ENCODE measurements around the gene LIN7C. TPM values are rescaled to one million over a fixed set of nuclear protein-coding genes. Genes with fewer than 3 reads are reported as not detected.
A peak's percentile ranks its signal among the peaks of the same experiment; 100 is the strongest.

LIN7C gene
- total RNA-seq, 2 experiments from 2014 or later: 27.6 to 28.7 TPM

DNA sequence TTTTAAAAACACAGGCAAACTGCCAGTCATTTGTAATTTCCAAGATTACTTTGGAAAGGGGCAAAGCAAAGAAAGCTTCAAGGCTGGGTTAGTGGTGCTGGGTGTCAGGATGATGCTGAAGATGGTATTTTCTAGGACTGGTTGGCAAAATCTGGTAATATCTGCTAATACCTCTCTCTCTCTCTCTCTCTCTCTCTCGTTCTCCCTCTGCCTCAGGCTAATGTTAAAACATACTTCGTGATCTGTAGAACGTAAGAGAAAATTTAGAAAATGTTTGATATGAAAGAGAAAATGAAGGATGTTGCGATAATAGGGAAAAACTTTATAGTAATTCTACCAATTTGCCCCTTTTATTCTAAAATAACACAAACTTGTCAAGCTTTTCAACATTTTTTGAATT is 24.6 kb downstream of the LIN7C start:
- ChIA-PET POLR2A (no interaction called here), CTCF (interaction anchor here (0.7 to 1.9 kb wide), 4 partner anchors 18 to 298 kb away, joined by 3 to 4 read pairs (median 4); no protein-coding TSS in a partner anchor)
- no peak overlapping the region for H3K4me3 Mint-ChIP-seq
- H3K36me3 Mint-ChIP-seq: no peaks in the 10 kb centered on the region
- H3K4me1 Mint-ChIP-seq (ENCODE audit: low read depth): no peaks in the 10 kb centered on the region
- H3K27ac Mint-ChIP-seq: no peak overlapping the region
- intact Hi-C loops (cut with micrococcal nuclease): no loop called here
- H3K9me3 Mint-ChIP-seq: no peaks in the 10 kb centered on the region
- no peak for DNase-seq
- H3K27me3 Mint-ChIP-seq: no peaks in the 10 kb centered on the region

DNA sequence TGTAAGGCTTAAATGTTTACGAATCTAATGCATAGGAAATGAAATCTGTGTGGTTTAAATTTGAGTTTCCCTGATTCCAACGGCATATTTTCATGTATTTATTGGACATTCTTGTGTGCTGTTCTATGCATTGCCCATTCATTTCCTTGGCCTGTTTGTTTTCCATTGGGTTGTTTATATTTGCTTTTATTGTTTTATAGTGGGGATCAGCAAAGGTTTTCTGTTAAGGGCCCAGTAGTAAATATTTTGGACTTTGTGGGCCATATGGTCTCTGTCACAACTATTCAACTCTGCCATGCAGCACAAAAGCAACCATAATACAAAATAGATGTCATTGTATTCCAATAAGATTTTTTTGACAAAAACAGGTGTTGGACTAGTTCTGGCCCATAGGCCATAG is 28.7 kb downstream of the LIN7C start:
- CTCF ChIA-PET: interaction anchor here (1.2 kb wide), 1 partner anchor 8 kb away, joined by 8 read pairs; no protein-coding TSS in a partner anchor
- no peak for DNase-seq
- intact Hi-C loops (cut with micrococcal nuclease): no loop called here
- H3K4me1 Mint-ChIP-seq (ENCODE audit: low read depth): peaks cover 4% of the 10 kb centered on the region
- H3K4me3 Mint-ChIP-seq: no peak overlapping the region
- H3K27me3 Mint-ChIP-seq: peaks cover 3% of the 10 kb centered on the region
- POLR2A ChIA-PET: no interaction called here
- no peaks in the 10 kb centered on the region for H3K36me3 Mint-ChIP-seq
- H3K9me3 Mint-ChIP-seq: no peaks in the 10 kb centered on the region
- no peak overlapping the region for H3K27ac Mint-ChIP-seq

DNA sequence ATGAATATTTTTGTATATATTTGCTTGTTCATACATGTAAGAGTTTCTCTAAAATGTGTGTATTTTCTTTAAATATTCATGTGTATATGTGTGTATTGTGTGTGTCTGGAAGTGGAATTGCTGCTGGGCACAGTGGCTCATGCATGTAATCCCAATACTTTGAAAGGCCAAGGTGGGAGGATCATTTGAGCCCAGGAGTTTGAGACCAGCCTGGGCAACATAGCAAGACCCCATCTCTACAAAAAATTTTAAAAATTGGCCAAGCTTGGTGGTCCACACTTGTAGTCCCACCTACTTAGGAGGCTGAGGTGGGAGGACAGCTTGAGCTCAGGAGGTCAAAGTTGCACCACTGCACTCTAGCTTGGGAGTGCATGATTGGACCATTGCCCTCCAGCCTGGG is 29.3 kb downstream of the LIN7C start:
- ChIA-PET POLR2A (no interaction called here), CTCF (interaction anchor here (0.6 to 1.2 kb wide), 2 partner anchors 9 to 1172 kb away, joined by 3 to 8 read pairs; no protein-coding TSS in a partner anchor)
- intact Hi-C loops (cut with micrococcal nuclease): no loop called here
- peaks cover 6% of the 10 kb centered on the region for H3K27me3 Mint-ChIP-seq
- peaks cover 8% of the 10 kb centered on the region for H3K4me1 Mint-ChIP-seq (ENCODE audit: low read depth)
- H3K36me3 Mint-ChIP-seq: no peaks in the 10 kb centered on the region
- no peak overlapping the region for H3K4me3 Mint-ChIP-seq
- H3K27ac Mint-ChIP-seq: no peak overlapping the region
- no peaks in the 10 kb centered on the region for H3K9me3 Mint-ChIP-seq
- no peak for DNase-seq

DNA sequence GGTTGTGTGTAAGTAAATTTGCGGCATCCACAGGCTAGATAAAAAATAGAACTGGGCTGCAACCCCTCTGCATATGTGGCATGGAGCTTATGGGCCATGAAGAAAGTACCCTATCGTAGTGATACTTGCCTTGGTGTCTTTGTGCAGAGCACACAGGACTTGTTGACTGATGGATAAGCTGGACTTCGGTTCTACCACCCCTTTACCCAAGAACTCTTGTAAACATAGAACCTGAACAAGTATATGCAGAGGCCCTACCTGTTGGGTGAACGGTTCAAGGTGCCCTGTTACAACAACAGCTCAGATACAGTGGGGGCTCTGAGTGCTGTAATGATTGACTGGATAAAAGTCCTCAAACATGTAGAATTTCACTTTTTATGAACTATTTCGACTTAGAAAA is 30.9 kb downstream of the LIN7C start:
- no peak for DNase-seq
- peaks cover 12% of the 10 kb centered on the region for H3K27me3 Mint-ChIP-seq
- no peak overlapping the region for H3K4me3 Mint-ChIP-seq
- peaks cover 16% of the 10 kb centered on the region for H3K4me1 Mint-ChIP-seq (ENCODE audit: low read depth)
- no peaks in the 10 kb centered on the region for H3K36me3 Mint-ChIP-seq
- no peak overlapping the region for H3K27ac Mint-ChIP-seq
- no peaks in the 10 kb centered on the region for H3K9me3 Mint-ChIP-seq
- intact Hi-C loops (cut with micrococcal nuclease): no loop called here
- CTCF ChIA-PET: interaction anchor here (1.0 to 2.8 kb wide), 3 partner anchors 10 to 290 kb away, joined by 3 to 17 read pairs (median 3); no protein-coding TSS in a partner anchor
- POLR2A ChIA-PET: no interaction called here

DNA sequence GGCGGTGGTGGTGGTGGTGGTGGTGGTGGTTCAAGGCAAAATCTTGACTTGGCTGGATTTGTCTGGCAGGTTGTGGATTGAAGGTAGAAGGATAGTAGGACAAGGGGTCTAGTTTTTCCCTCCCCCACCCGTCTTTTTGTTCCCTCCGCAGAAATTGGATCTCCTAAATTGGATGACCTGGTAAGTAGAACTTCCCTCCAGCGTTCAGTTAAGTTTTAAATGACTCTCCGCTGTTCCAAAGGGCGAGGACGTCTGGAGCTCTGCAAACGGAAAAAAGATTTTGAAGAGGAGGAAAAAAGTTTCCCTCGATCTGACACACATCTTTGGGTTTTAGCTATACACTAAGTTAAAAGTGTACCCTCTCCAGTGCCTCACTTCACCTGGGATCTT is 33.6 kb downstream of the LIN7C start:
- H3K36me3 Mint-ChIP-seq: no peaks in the 10 kb centered on the region
- peaks cover 18% of the 10 kb centered on the region for H3K27me3 Mint-ChIP-seq
- no peaks in the 10 kb centered on the region for H3K9me3 Mint-ChIP-seq
- DNase-seq: no peak
- peaks cover 16% of the 10 kb centered on the region for H3K4me1 Mint-ChIP-seq (ENCODE audit: low read depth)
- H3K27ac Mint-ChIP-seq: no peak overlapping the region
- POLR2A ChIA-PET: interaction anchor here (0.6 kb wide), 1 partner anchor 34 kb away, joined by 3 read pairs; no protein-coding TSS in a partner anchor
- CTCF ChIA-PET: interaction anchor here (0.8 to 2.4 kb wide), 5 partner anchors 11 to 289 kb away, joined by 3 to 12 read pairs (median 4); no protein-coding TSS in a partner anchor
- intact Hi-C loops (cut with micrococcal nuclease): no loop called here
- peak overlapping the region; percentile 86 for H3K4me3 Mint-ChIP-seq

DNA sequence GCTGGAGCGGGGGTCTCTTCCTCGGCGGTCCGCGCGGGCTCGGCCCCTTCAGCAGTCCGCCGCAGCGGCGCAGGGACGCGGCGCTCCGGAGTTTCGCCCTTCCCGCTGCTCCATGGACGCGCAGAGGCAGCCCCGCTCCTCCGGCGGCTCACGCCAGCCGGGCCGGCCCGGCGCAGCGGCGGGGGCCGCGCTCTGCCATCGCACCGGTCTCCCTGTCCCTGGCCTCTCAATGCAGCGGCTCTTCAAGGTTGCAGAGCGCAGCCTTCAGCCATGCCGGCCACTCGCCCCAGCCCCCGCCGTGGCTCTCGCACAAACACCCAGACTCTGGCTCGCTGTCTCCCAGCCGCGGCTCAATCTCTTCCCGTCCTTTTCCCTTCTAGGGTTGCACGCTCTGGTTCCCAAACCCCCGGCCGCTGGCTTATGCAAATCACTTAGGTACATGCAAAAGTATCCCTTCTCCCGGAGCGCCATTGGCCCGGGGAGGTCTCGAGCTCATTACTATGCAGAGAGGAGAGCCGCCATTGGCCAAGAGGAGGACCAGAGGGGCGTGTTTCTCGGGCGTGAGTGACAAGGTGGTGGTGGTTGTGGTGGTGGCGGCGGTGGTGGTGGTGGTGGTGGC is 34.1 kb downstream of the LIN7C start, which contains the start of gene LGR4:
TSS of gene LGR4 (minus strand) at position 393 of the 619 bp plus-strand sequence. CDS start 488 bp downstream, outside the sequence.
- Mint-ChIP-seq H3K27me3 (peaks cover 20% of the 10 kb centered on the region), H3K4me3 (peak within 1 kb of the TSS; percentile 86), H3K27ac (no peak within 1 kb of the TSS), H3K9me3 (no peaks in the 10 kb centered on the region), H3K4me1 (ENCODE audit: low read depth) (peaks cover 16% of the 10 kb centered on the region), H3K36me3 (no peaks in the 10 kb centered on the region)
- DNase-seq: peak; percentile 79
- ChIA-PET POLR2A (interaction anchor here (0.6 kb wide), 1 partner anchor 35 kb away, joined by 3 read pairs; no protein-coding TSS in a partner anchor), CTCF (interaction anchor here (1.1 to 2.4 kb wide), 4 partner anchors 13 to 289 kb away, joined by 3 to 12 read pairs (median 6); no protein-coding TSS in a partner anchor)
- intact Hi-C loops (cut with micrococcal nuclease): loop anchor here (1.0 kb wide), 2 partner anchors 34 to 109 kb away; partner anchors contain the start of genes CCDC34 and LIN7C

DNA sequence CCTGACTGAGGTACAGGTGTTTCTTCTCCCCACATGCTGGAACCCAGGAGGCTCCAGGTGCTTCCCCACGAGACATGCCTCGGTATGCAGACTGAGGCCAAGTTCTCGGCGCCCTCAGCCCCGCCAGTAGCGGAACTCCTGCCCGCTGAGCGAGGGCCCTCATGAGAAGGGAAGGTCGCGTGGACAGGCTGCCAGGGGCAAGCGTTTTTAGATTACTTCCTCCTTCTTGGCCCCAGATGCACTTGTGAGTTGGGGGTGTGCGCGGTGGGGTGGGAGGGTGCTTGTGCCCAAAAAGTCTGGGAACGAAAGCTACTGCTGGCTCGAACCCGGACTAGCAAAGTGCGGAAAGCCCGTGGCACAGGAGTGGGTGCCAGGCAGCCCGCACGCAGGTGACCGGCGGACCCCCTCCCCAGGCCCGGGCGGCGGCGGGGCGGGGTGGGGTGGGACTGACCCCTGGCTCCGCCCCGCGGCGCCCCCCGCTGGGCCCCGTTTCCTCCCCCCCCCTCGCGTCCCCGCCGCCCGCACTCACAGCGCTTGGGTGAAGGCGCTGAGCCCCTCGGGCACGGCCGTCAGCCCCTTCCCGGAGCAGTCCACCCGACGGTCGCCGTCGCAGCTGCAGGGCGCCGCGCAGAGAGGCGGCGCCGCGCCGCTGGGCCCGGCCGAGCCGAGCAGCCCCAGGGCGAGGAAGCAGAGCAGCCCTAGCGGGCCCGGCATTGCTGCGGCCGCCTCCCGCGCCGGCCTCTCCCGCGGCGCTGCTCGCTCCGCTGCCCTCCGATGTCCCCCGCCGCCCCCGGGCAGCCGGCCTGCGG is 34.8 kb downstream of the LIN7C start:
- peaks cover 22% of the 10 kb centered on the region for H3K27me3 Mint-ChIP-seq
- no peaks in the 10 kb centered on the region for H3K36me3 Mint-ChIP-seq
- ChIA-PET POLR2A (no interaction called here), CTCF (interaction anchor here (1.5 to 2.4 kb wide), 3 partner anchors 25 to 288 kb away, joined by 3 to 12 read pairs (median 7); no protein-coding TSS in a partner anchor)
- intact Hi-C loops (cut with micrococcal nuclease): loop anchor here (1.0 kb wide), 2 partner anchors 35 to 108 kb away; partner anchors contain the start of genes CCDC34 and LIN7C
- H3K27ac Mint-ChIP-seq: no peak overlapping the region
- peak; percentile 19 for DNase-seq
- no peaks in the 10 kb centered on the region for H3K9me3 Mint-ChIP-seq
- peaks cover 16% of the 10 kb centered on the region for H3K4me1 Mint-ChIP-seq (ENCODE audit: low read depth)
- H3K4me3 Mint-ChIP-seq: peak overlapping the region; percentile 69

DNA sequence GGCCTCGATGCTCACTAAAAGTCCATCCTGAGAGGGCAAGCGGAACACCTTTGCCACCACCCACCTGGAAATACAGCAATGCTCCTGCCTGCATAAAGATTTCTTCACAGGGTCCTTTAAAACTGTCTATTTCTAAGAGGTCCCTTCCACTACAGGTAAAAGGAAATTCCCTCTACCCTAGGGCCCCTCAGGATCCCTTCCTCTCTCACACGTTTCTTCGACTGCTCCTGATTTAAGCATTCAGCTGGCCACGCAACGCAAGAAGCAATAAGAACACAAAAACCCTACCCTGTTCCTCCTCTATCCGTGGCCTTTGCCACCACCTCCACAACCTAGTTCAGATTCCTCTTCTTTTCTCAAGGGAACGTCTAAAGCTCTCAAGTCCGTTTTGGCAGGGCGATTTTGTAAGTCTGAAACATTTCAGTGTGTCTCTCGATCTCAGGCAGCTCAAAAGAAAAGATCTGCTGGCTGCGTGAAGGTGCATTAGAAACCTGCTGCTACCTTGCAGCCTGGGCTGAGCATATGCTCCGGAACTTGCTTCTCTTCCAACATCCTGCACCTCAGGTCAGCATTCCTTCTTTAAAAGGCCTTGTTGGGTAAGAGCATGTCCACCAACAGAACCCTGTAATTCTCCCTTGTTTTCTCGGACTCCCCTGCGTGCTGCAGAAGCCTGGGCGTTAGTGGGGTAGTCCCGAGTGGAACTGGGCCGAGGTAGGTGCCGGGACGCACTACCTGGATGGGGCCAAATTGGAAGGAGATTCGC is 35.6 kb downstream of the LIN7C start:
- Mint-ChIP-seq H3K4me1 (ENCODE audit: low read depth) (peaks cover 16% of the 10 kb centered on the region), H3K27ac (no peak overlapping the region), H3K9me3 (no peaks in the 10 kb centered on the region), H3K4me3 (peak overlapping the region; percentile 69), H3K27me3 (peaks cover 24% of the 10 kb centered on the region), H3K36me3 (no peaks in the 10 kb centered on the region)
- ChIA-PET POLR2A (no interaction called here), CTCF (no interaction called here)
- intact Hi-C loops (cut with micrococcal nuclease): no loop called here
- no peak for DNase-seq

DNA sequence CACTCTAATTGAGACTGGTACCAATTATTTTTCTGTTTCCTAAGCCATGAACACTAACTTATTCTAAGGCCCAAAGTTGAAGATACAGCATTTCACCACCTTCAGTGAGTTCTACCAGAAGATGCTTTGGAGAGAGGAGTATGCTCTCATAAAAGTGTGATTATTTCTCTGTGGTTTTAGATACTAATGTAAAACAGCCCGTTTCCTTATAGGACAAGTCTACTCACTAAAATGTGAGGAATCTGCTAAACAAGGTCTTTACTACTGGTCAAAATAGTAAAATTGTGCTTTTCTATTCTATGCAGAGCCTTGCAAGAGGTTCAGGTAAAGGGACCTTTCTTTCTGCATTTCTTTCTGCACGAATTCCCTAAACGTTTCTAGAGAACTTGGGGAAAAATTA is 36.4 kb downstream of the LIN7C start:
- POLR2A ChIA-PET: no interaction called here
- CTCF ChIA-PET: no interaction called here
- intact Hi-C loops (cut with micrococcal nuclease): no loop called here
- Mint-ChIP-seq H3K4me1 (ENCODE audit: low read depth) (peaks cover 16% of the 10 kb centered on the region), H3K9me3 (no peaks in the 10 kb centered on the region), H3K27ac (no peak overlapping the region), H3K36me3 (no peaks in the 10 kb centered on the region), H3K27me3 (peaks cover 29% of the 10 kb centered on the region), H3K4me3 (no peak overlapping the region)
- DNase-seq: no peak

DNA sequence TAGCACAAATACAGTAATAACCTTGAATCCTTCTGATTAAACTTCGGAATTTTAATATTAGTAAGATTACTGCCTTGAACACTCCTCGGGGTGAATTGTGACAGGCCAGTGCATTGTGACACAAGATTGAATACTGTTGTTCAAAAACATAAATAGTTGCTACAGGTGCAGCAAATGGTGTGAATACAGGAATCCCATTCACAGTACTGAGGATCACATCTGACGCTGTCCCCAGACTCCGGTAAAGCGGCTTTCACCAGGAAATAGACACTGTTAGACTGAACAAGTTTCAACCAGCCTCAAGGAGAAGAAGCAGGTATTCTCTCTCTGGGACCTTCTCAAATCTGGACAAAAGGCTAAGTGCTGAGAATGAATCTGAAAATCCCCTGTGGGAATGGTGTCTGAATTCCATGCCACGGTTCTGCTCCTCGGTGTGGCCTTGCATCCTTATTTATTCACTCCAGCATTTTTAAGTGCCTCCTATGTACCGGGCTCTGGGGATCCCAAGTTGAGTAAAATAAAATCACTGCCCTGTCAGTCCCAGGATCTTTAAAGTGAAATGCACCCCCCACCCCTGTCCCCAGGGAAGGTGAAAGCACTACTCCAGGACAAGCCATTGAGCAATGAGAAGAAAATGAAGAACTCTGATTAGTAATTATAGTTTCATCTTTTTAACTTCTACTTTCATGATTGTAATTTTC is 37.4 kb downstream of the LIN7C start:
- H3K36me3 Mint-ChIP-seq: no peaks in the 10 kb centered on the region
- H3K27me3 Mint-ChIP-seq: peaks cover 29% of the 10 kb centered on the region
- intact Hi-C loops (cut with micrococcal nuclease): no loop called here
- POLR2A ChIA-PET: no interaction called here
- H3K4me3 Mint-ChIP-seq: no peak overlapping the region
- no peaks in the 10 kb centered on the region for H3K9me3 Mint-ChIP-seq
- CTCF ChIA-PET: interaction anchor here (0.6 kb wide), 1 partner anchor 17 kb away, joined by 6 read pairs; no protein-coding TSS in a partner anchor
- no peak for DNase-seq
- peaks cover 16% of the 10 kb centered on the region for H3K4me1 Mint-ChIP-seq (ENCODE audit: low read depth)
- H3K27ac Mint-ChIP-seq: no peak overlapping the region

DNA sequence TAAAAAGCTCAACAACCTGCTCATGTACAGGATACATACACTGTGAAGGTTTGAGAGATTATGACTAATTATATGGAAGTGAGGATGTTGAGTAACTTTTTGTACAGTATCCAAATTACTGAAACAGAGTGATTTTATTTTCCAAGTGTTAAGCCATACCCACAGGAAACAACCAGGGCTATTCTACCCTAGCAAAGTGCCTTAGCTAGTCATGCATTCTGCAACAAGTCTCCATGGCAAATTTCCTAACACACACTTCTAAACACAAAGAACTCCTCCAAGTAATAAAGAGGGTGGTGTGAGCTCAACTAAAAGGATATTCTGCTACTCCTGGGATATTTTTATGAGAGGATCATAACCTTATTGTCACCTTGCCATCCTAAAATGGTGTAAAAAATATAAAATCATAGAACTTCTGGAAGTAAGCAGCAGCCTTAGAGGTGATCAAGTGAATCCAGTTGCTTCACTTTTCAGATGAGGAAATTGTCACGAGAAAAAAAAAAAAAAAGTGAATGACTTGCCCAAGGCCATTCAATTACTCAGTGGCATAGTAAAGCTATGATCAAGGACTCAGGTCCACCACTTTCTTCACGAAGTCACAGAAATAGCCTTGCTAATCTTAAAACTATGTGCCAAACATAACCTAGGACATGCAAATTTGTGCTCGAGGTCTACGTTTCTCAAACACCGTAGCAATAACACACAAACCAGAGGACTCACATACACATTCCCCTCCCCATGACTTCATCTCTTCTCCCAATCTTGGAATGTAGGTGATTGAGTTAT is 38.2 kb downstream of the LIN7C start:
- Mint-ChIP-seq H3K36me3 (no peaks in the 10 kb centered on the region), H3K4me3 (no peak overlapping the region), H3K27me3 (peaks cover 32% of the 10 kb centered on the region), H3K9me3 (no peaks in the 10 kb centered on the region), H3K27ac (no peak overlapping the region), H3K4me1 (ENCODE audit: low read depth) (peaks cover 16% of the 10 kb centered on the region)
- intact Hi-C loops (cut with micrococcal nuclease): no loop called here
- no peak for DNase-seq
- ChIA-PET CTCF (no interaction called here), POLR2A (no interaction called here)

All from activated CD4-positive, alpha-beta memory T cell treated with anti-CD3 and anti-CD28 coated beads for 36 hours (primary cell).